ENCODE measurements around the gene ST6GALNAC3.

The ST6GALNAC3 gene

GRCh38 chr1:76562292-76562691 is 487.7 kb downstream of the ST6GALNAC3 start:
- Histone ChIP-seq H3K9ac (ENCODE audit: low read depth in 1 of 2, low read length in 2 of 2) (no peak overlapping the region), H3K27me3 (ENCODE audit: control insufficient read depth in 1 of 2, insufficient read depth in 2 of 2, low read length in 2 of 2) (no peaks in the 10 kb centered on the region), H3K27ac (ENCODE audit: low read depth, low read length) (no peak overlapping the region), H3K36me3 (ENCODE audit: control insufficient read depth in 1 of 2, insufficient read depth in 2 of 2, low read length in 2 of 2) (no peaks in the 10 kb centered on the region), H3K4me1 (ENCODE audit: control insufficient read depth in 1 of 2, insufficient read depth in 2 of 2, low read length in 2 of 2) (no peaks in the 10 kb centered on the region), H3K9me3 (ENCODE audit: control insufficient read depth in 1 of 2, low read length in 2 of 2) (no peaks in the 10 kb centered on the region), H3K4me3 (ENCODE audit: low read depth in 1 of 2, low read length in 2 of 2) (no peak overlapping the region)

GRCh38 chr1:76568573-76569238 is 494.2 kb downstream of the ST6GALNAC3 start:
- Histone ChIP-seq H3K9ac (ENCODE audit: low read depth in 1 of 2, low read length in 2 of 2) (no peak overlapping the region), H3K27me3 (ENCODE audit: control insufficient read depth in 1 of 2, insufficient read depth in 2 of 2, low read length in 2 of 2) (no peaks in the 10 kb centered on the region), H3K9me3 (ENCODE audit: control insufficient read depth in 1 of 2, low read length in 2 of 2) (no peaks in the 10 kb centered on the region), H3K36me3 (ENCODE audit: control insufficient read depth in 1 of 2, insufficient read depth in 2 of 2, low read length in 2 of 2) (no peaks in the 10 kb centered on the region), H3K27ac (ENCODE audit: low read depth, low read length) (no peak overlapping the region), H3K4me3 (ENCODE audit: low read depth in 1 of 2, low read length in 2 of 2) (no peak overlapping the region), H3K4me1 (ENCODE audit: control insufficient read depth in 1 of 2, insufficient read depth in 2 of 2, low read length in 2 of 2) (no peaks in the 10 kb centered on the region)

GRCh38 chr1:76571248-76571647 is 496.7 kb downstream of the ST6GALNAC3 start:
- no peak overlapping the region for H3K9ac ChIP-seq (ENCODE audit: low read depth in 1 of 2, low read length in 2 of 2)
- no peaks in the 10 kb centered on the region for H3K9me3 ChIP-seq (ENCODE audit: control insufficient read depth in 1 of 2, low read length in 2 of 2)
- no peaks in the 10 kb centered on the region for H3K36me3 ChIP-seq (ENCODE audit: control insufficient read depth in 1 of 2, insufficient read depth in 2 of 2, low read length in 2 of 2)
- H3K27ac ChIP-seq (ENCODE audit: low read depth, low read length): no peak overlapping the region
- no peaks in the 10 kb centered on the region for H3K4me1 ChIP-seq (ENCODE audit: control insufficient read depth in 1 of 2, insufficient read depth in 2 of 2, low read length in 2 of 2)
- no peaks in the 10 kb centered on the region for H3K27me3 ChIP-seq (ENCODE audit: control insufficient read depth in 1 of 2, insufficient read depth in 2 of 2, low read length in 2 of 2)
- H3K4me3 ChIP-seq (ENCODE audit: low read depth in 1 of 2, low read length in 2 of 2): no peak overlapping the region

GRCh38 chr1:76572229-76572628 is 497.7 kb downstream of the ST6GALNAC3 start:
- no peaks in the 10 kb centered on the region for H3K4me1 ChIP-seq (ENCODE audit: control insufficient read depth in 1 of 2, insufficient read depth in 2 of 2, low read length in 2 of 2)
- no peaks in the 10 kb centered on the region for H3K9me3 ChIP-seq (ENCODE audit: control insufficient read depth in 1 of 2, low read length in 2 of 2)
- no peak overlapping the region for H3K27ac ChIP-seq (ENCODE audit: low read depth, low read length)
- no peaks in the 10 kb centered on the region for H3K27me3 ChIP-seq (ENCODE audit: control insufficient read depth in 1 of 2, insufficient read depth in 2 of 2, low read length in 2 of 2)
- no peak overlapping the region for H3K9ac ChIP-seq (ENCODE audit: low read depth in 1 of 2, low read length in 2 of 2)
- H3K4me3 ChIP-seq (ENCODE audit: low read depth in 1 of 2, low read length in 2 of 2): no peak overlapping the region
- H3K36me3 ChIP-seq (ENCODE audit: control insufficient read depth in 1 of 2, insufficient read depth in 2 of 2, low read length in 2 of 2): no peaks in the 10 kb centered on the region

- Histone ChIP-seq H3K4me1 (ENCODE audit: control insufficient read depth in 1 of 2, insufficient read depth in 2 of 2, low read length in 2 of 2) (no peaks in the 10 kb centered on the region), H3K36me3 (ENCODE audit: control insufficient read depth in 1 of 2, insufficient read depth in 2 of 2, low read length in 2 of 2) (no peaks in the 10 kb centered on the region), H3K9me3 (ENCODE audit: control insufficient read depth in 1 of 2, low read length in 2 of 2) (no peaks in the 10 kb centered on the region), H3K27me3 (ENCODE audit: control insufficient read depth in 1 of 2, insufficient read depth in 2 of 2, low read length in 2 of 2) (no peaks in the 10 kb centered on the region), H3K4me3 (ENCODE audit: low read depth in 1 of 2, low read length in 2 of 2) (no peak overlapping the region), H3K9ac (ENCODE audit: low read depth in 1 of 2, low read length in 2 of 2) (no peak overlapping the region), H3K27ac (ENCODE audit: low read depth, low read length) (no peak overlapping the region)
Observed at GRCh38 chr1:76576876-76577524, 502.5 kb downstream of the ST6GALNAC3 start.

- no peaks in the 10 kb centered on the region for H3K9me3 ChIP-seq (ENCODE audit: control insufficient read depth in 1 of 2, low read length in 2 of 2)
- no peaks in the 10 kb centered on the region for H3K4me1 ChIP-seq (ENCODE audit: control insufficient read depth in 1 of 2, insufficient read depth in 2 of 2, low read length in 2 of 2)
- no peaks in the 10 kb centered on the region for H3K36me3 ChIP-seq (ENCODE audit: control insufficient read depth in 1 of 2, insufficient read depth in 2 of 2, low read length in 2 of 2)
- H3K27ac ChIP-seq (ENCODE audit: low read depth, low read length): no peak overlapping the region
- no peak overlapping the region for H3K9ac ChIP-seq (ENCODE audit: low read depth in 1 of 2, low read length in 2 of 2)
- no peak overlapping the region for H3K4me3 ChIP-seq (ENCODE audit: low read depth in 1 of 2, low read length in 2 of 2)
- H3K27me3 ChIP-seq (ENCODE audit: control insufficient read depth in 1 of 2, insufficient read depth in 2 of 2, low read length in 2 of 2): no peaks in the 10 kb centered on the region
Observed at GRCh38 chr1:76577525-76578185, 503.1 kb downstream of the ST6GALNAC3 start.

GRCh38 chr1:76580206-76580605 is 505.7 kb downstream of the ST6GALNAC3 start:
- no peak overlapping the region for H3K9ac ChIP-seq (ENCODE audit: low read depth in 1 of 2, low read length in 2 of 2)
- H3K36me3 ChIP-seq (ENCODE audit: control insufficient read depth in 1 of 2, insufficient read depth in 2 of 2, low read length in 2 of 2): no peaks in the 10 kb centered on the region

GRCh38 chr1:76581712-76582111 is 507.2 kb downstream of the ST6GALNAC3 start:
- Histone ChIP-seq H3K36me3 (ENCODE audit: control insufficient read depth in 1 of 2, insufficient read depth in 2 of 2, low read length in 2 of 2) (no peaks in the 10 kb centered on the region), H3K27me3 (ENCODE audit: control insufficient read depth in 1 of 2, insufficient read depth in 2 of 2, low read length in 2 of 2) (no peaks in the 10 kb centered on the region), H3K27ac (ENCODE audit: low read depth, low read length) (no peak overlapping the region), H3K4me3 (ENCODE audit: low read depth in 1 of 2, low read length in 2 of 2) (no peak overlapping the region), H3K9me3 (ENCODE audit: control insufficient read depth in 1 of 2, low read length in 2 of 2) (no peaks in the 10 kb centered on the region), H3K9ac (ENCODE audit: low read depth in 1 of 2, low read length in 2 of 2) (no peak overlapping the region), H3K4me1 (ENCODE audit: control insufficient read depth in 1 of 2, insufficient read depth in 2 of 2, low read length in 2 of 2) (no peaks in the 10 kb centered on the region)

More at GRCh38 chr1:76580206-76580605, 505.7 kb downstream of the ST6GALNAC3 start:
- H3K4me1 ChIP-seq (ENCODE audit: control insufficient read depth in 1 of 2, insufficient read depth in 2 of 2, low read length in 2 of 2): no peaks in the 10 kb centered on the region
- no peak overlapping the region for H3K4me3 ChIP-seq (ENCODE audit: low read depth in 1 of 2, low read length in 2 of 2)
- no peaks in the 10 kb centered on the region for H3K9me3 ChIP-seq (ENCODE audit: control insufficient read depth in 1 of 2, low read length in 2 of 2)
- H3K27ac ChIP-seq (ENCODE audit: low read depth, low read length): no peak overlapping the region
- no peaks in the 10 kb centered on the region for H3K27me3 ChIP-seq (ENCODE audit: control insufficient read depth in 1 of 2, insufficient read depth in 2 of 2, low read length in 2 of 2)

- Histone ChIP-seq H3K27me3 (ENCODE audit: control insufficient read depth in 1 of 2, insufficient read depth in 2 of 2, low read length in 2 of 2) (no peaks in the 10 kb centered on the region), H3K9me3 (ENCODE audit: control insufficient read depth in 1 of 2, low read length in 2 of 2) (no peaks in the 10 kb centered on the region), H3K27ac (ENCODE audit: low read depth, low read length) (no peak overlapping the region), H3K36me3 (ENCODE audit: control insufficient read depth in 1 of 2, insufficient read depth in 2 of 2, low read length in 2 of 2) (no peaks in the 10 kb centered on the region), H3K9ac (ENCODE audit: low read depth in 1 of 2, low read length in 2 of 2) (no peak overlapping the region), H3K4me1 (ENCODE audit: control insufficient read depth in 1 of 2, insufficient read depth in 2 of 2, low read length in 2 of 2) (no peaks in the 10 kb centered on the region), H3K4me3 (ENCODE audit: low read depth in 1 of 2, low read length in 2 of 2) (no peak overlapping the region)
Observed at GRCh38 chr1:76583235-76583868, 508.8 kb downstream of the ST6GALNAC3 start.

- H3K27ac ChIP-seq (ENCODE audit: low read depth, low read length): no peak overlapping the region
- H3K27me3 ChIP-seq (ENCODE audit: control insufficient read depth in 1 of 2, insufficient read depth in 2 of 2, low read length in 2 of 2): no peaks in the 10 kb centered on the region
- no peaks in the 10 kb centered on the region for H3K36me3 ChIP-seq (ENCODE audit: control insufficient read depth in 1 of 2, insufficient read depth in 2 of 2, low read length in 2 of 2)
- no peaks in the 10 kb centered on the region for H3K4me1 ChIP-seq (ENCODE audit: control insufficient read depth in 1 of 2, insufficient read depth in 2 of 2, low read length in 2 of 2)
- H3K4me3 ChIP-seq (ENCODE audit: low read depth in 1 of 2, low read length in 2 of 2): no peak overlapping the region
- H3K9ac ChIP-seq (ENCODE audit: low read depth in 1 of 2, low read length in 2 of 2): no peak overlapping the region
- no peaks in the 10 kb centered on the region for H3K9me3 ChIP-seq (ENCODE audit: control insufficient read depth in 1 of 2, low read length in 2 of 2)
Observed at GRCh38 chr1:76583875-76584477, 509.4 kb downstream of the ST6GALNAC3 start.

Data from duodenal mucosa (tissue), 2 donors.